Stimulated activated CD4-positive, alpha-beta T cell treated with anti-CD3 and anti-CD28 coated beads, Interleukin-4, amount 100 ng/mL, for 24 hours (primary cell): ENCODE results near the gene CTNNA2.

Experiments used
- DNase-seq: peaks from one replicate; pipeline ENCODE4 v3.0.0-alpha.2; 2020

CTNNA2 gene

GRCh38 chr2:79512442-79513401 is at the start of gene CTNNA2:
CTNNA2 (plus strand) TSS chr2:79513051.
- no peak for DNase-seq

- DNase-seq, result no peak
Observed at GRCh38 chr2:79487399-79487798, 25.5 kb upstream of the CTNNA2 start.

- DNase-seq, result no peak
Observed at GRCh38 chr2:79511320-79511951, 1.4 kb upstream of the CTNNA2 start.

- DNase-seq, result no peak
Observed at GRCh38 chr2:79513711-79514110, 860 bp downstream of the CTNNA2 start.

GRCh38 chr2:79529636-79530035 is 16.8 kb downstream of the CTNNA2 start:
- no peak for DNase-seq

- no peak for DNase-seq
Observed at GRCh38 chr2:79530443-79530842, 17.6 kb downstream of the CTNNA2 start.

- DNase-seq, result no peak
Observed at GRCh38 chr2:79547568-79547967, 34.7 kb downstream of the CTNNA2 start.

- no peak for DNase-seq
Observed at GRCh38 chr2:79552653-79553052, 39.8 kb downstream of the CTNNA2 start.

- DNase-seq, result no peak
Observed at GRCh38 chr2:79554899-79555298, 42.0 kb downstream of the CTNNA2 start.

- no peak for DNase-seq
Observed at GRCh38 chr2:79564065-79564464, 51.2 kb downstream of the CTNNA2 start.

GRCh38 chr2:79569048-79569447 is 56.2 kb downstream of the CTNNA2 start:
- no peak for DNase-seq

DNA sequence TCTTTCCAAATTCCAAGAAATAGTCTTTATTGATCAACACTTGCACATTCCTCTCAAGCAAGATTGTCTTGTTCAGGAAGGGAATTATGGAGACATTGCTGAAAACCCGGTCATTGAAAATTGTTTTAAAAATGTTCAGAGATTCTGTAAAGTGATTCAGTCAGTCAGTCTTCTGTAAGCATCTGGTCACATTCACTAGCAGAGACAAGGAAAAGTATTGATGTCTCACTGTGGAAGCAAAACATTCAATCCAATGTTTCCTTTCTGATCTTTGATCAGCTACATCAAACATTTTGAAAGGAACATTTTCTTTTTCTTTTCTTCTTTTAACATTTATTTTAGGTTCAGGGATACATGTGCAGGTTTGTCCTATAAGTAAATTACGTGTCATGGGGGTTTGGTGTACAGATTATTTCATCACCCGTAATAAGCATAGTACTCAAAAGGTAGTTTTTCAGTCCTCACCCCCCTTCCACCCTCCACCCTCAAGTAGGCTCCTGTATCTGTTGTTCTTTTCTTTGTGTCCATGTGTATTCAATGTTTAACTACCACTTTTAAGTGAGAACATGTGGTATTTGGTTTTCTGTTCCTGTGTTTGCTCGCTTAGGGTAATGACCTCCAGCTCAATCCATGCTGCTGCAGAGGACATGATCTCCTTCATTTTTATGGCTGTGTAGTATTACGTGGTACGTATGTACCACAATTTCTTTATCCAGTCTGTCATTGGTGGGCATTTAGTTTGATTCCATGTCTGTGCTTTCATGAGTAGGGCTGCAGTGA is 61.2 kb downstream of the CTNNA2 start:
- DNase-seq, result no peak

DNA sequence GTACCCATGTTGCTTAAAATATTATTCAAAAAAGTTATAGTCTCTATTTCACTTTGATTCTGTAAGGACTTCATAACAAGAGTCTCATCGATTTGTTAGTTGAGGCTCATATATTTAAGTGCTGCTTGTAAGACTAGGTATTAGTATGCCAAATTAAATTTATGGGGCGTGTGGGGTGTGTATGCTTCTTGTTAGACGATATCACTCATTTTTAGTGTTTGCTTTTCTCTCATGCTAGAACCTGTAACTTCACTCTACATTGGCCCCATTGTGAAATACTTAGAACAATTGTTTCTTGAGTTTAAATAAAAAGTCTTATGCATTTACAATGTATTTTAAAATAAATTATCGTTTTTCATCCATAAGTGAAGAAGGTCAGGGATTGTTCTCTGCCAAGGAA is 63.6 kb downstream of the CTNNA2 start:
- no peak for DNase-seq

- DNase-seq, result no peak
Observed at GRCh38 chr2:79578952-79579351, 66.1 kb downstream of the CTNNA2 start.

- DNase-seq, result no peak
Observed at GRCh38 chr2:79580175-79580574, 67.3 kb downstream of the CTNNA2 start.

DNA sequence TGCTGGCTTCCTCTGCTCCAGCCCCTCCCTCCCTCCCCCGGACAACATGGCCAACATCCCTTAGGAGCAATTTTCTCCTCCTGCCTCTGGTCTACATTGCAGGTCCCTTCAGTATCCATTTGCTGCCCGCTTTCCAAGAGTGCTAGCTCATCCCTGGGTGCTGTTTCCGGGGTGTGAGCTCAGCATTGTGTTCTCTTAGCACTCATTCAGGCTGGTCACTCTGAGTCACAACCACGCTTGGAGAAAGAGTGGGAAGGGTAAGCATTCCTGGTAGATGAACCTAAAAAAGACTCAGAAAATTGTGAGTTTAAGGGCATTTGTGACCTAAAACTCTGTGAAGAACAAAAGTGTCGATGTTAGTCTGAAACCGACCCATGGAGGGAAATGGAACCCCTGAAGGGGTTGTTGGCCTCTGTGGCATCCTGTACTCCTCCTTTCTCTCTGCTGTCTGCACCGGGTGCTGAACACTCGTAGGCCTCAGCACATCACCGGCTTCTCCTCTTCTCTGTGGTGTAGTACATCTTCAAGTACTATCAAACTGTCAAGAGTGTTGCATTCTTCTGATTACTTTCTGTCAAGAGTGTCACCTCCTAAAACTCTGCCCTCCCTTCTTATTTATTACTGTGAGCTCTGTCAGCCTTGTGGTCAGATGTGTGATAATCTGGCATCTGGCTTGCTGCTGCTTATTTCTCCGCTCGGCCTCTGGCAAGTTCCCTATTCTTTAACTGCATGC is 73.0 kb downstream of the CTNNA2 start:
- DNase-seq, result no peak

GRCh38 chr2:79591281-79591680 is 78.4 kb downstream of the CTNNA2 start:
- no peak for DNase-seq

DNA sequence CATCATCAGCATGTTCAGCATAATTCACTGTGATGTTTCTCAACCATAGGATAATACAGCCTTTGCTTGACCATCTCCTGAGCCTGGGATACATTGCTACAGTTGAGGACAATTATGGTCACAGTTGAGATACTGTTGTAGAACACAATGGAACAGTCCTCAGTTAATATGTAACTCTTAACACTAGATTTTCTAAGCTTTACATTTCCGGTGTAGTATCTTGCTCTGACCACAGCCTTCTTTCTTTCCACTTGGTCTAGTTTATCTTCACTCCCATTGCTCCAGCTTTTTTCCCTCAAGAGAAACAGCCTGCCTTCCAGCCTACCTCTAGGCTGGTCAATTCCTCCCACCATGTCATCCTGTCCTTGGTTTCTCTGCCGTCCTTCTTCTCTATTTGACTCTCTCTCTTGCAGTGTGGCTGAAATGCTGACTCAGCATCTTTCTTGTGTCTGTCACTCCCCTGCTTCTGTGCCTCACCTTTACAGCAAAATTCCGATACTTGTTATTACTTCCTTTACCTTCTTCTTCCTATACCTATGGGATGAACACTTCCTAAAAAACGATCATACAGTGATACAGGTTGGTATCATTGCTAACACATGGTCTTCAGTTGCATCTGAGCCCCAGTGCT is 80.5 kb downstream of the CTNNA2 start:
- DNase-seq, result no peak

DNA sequence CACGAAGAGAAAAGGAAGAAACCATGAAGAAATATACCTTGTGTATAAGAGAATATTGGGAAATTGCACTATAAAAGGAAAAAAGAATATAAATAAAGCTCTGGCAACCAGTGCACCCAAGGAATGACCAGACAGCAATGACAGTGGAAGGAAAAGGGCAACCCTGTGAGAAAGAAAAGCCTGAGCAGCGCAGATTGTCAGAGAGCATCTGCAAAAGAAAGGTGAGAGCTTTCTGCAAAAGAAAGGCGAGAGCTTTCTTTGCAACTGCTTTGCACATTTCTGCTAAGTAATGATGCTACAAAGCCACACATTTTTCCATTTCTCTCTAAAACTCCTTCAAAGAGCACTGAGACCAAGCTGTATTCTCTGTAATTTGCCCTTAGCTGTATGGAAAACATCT is 83.6 kb downstream of the CTNNA2 start:
- DNase-seq, result no peak

DNA sequence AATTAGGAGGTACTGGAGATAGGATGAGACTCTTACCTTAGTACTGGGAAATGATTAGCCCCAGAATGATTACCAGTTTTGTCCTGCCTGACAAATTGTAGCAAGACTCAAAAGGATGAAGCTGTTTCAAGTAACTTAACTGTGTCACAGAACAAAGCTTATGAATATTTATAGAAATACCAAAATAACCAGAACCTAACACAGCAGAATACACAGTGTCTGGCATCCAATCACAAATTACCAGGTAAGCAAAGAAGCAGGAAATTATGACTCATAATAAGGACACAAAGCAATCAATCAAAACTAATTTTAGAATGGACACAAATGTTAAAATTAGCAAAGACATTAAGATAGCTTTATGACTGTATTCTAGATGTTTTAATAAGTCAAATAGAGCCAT is 91.9 kb downstream of the CTNNA2 start:
- DNase-seq, result no peak

GRCh38 chr2:79611448-79612016 is 98.7 kb downstream of the CTNNA2 start:
- no peak for DNase-seq

GRCh38 chr2:79612999-79613398 is 100.1 kb downstream of the CTNNA2 start:
- DNase-seq, result no peak
